Fibroblast of gingiva (primary cell): ENCODE data around the gene PTGES2.
"Not testable (repeated sequence)": the region's sequence is repeated elsewhere in the genome, so short reads cannot be mapped to it uniquely, and the experiment has no call there.

Experiments used
- DNase-seq: peaks from one replicate; pipeline ENCODE4 v3.0.0-alpha.2; 2011; ENCODE audit warnings: low read depth

Gene PTGES2

GRCh38 chr9:128118971-128119665, 8.4 kb downstream of the PTGES2 start:
- no peak for DNase-seq

DNA sequence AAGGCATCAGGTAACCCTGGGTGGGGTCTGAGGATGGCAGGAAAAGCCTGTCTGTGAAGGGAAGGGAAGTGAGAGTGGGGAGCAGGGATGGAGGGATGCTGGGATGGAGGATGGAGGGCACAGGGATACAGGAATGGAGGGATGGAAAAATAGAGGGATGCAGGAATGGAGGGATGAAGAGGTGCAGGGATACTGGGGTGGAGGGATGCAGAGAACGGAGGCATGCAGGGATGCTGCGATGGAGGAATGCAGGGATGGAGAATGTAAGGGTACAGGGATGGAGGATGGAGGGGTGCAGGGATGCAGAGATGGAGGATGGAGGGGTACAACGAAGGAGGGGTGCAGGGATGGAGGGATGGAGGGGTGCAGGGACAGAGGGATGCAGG, 9.1 kb downstream of the PTGES2 start:
- DNase-seq = no peak

DNA sequence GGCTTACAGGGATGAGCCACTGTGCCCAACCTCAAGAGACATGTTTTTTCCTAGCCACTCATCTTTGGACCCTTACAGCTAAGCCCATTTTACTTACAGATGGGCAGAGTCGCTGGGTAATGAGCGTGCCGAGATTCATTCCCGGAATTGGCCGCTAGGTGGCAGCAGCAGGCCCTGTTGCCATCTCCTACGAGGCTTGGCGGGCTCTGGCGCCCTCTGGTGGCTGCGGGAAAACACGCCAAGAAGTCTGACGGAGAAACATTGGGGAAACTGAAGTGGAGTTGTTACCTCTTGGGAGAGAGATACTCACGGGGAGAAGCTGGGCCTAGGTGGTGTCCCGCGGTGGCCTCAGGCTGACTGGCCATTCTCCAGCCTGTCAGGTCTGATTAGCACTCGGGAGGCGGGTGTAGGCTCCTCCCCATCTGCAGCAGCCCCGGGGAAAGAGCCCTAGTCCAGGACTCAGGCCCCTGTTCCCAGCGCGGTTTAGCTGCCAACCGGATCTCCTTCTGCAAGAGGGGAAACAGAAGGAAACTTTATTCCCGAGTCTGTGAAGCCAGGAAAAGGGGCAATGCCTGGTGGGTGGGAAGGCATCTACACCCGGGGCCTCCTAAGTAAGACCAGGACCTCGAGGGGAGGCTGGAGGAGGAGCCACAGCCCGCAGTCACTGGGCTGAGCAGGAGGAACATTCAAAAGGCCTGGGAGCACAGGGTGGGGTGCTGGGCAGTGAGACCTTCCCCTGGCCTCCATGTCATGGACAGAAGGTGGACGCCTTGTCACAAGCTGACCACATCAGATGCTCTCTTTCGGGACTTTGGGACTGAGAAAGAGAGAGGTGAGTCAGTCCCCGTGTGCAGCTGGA, 9.7 kb downstream of the PTGES2 start:
- peak; percentile 79 for DNase-seq

GRCh38 chr9:128116104-128117083, 11.1 kb downstream of the PTGES2 start:
- no peak for DNase-seq

GRCh38 chr9:128115187-128116103, 12.1 kb downstream of the PTGES2 start:
- DNase-seq = no peak

GRCh38 chr9:128114326-128115186, 13.0 kb downstream of the PTGES2 start:
- no peak for DNase-seq

DNA sequence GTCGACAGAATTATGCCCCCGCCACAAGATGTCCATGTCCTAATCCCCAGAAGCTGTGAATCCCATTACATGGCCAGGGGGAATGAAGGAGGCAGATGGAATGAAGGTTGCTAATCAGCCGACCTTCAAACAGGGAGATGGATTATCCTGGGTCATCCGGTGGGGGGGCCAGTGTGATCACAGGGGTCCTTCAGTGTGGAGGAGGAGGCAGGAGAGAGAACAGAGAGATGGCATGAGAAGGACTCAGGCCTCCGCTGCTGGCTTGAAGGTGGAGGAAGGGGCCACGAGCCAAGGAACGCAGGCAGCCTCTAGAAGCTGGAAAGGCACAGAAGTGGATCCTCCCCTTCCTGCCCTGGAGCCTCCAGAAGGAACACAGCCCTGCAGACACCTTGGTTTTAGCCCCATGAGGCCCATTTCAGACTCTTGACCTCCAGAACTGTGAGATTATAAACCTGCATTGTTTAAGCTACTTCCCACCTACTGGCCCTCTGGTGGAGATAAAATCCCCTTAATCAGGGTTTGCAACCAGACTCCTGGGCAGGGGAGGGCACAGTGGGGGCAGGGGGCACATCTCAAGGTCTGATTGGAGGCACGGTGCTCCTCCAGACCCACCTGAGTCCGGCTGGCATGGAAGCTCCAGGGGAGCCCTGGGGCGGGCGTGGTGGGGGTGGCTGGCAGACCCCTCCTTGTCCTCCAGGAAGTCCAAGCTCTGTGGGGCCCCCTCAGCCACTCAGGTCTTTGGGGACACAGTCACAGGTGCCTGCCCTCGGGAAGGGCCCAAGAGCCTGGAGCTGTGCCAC, 13.8 kb downstream of the PTGES2 start:
- no peak for DNase-seq

DNA sequence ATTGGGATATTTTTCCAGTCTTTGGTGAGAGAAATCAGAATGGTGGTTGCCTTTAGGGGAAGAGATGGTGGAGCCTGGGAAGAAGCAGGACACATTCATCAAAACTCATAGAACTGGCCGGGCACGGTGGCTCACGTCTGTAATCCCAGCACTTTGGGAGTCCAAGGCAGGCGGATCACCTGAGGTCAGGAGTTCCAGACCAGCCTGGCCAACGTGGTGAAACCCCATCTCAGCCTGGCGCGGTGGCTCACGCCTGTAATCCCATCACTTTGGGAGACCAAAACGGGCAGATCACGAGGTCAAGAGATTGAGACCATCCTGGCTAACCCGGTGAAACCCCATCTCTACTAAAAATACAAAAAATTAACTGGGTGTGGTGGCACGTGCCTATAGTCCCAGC, 15.8 kb downstream of the PTGES2 start:
- DNase-seq = not testable (repeated sequence)

DNA sequence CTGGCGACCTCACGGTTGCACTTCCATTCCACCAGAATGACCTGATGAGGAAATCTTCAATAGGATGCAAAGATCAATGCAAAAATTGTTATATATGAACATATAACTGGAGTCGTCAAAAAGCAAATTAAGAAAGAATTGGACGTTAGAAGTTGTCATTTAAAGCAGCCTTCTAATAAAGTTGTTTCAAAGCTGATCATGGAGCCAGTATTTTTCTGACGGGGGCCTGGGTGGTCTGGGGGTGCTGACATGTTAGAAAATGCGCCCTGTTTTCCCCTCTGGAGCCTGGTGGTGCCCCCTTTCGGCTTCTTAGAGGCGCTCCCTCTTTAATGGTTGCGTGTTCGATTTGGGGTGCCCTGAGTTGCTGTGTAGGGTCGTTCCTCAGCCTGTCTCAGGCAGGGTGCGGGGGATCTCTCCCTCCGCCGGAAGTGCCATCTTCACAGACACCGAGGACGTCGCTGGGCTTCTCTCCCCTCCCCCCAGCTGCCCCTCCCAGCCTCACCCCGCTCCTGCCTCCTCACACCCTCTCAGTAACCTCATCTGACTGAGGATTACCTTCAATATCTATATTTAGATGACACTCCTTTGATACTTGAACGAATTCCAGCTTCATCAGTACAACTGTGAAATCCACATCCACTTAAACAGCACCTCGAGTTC, 18.3 kb downstream of the PTGES2 start:
- no peak for DNase-seq

- DNase-seq = no peak
Measured at GRCh38 chr9:128108269-128109049, 19.1 kb downstream of the PTGES2 start.

GRCh38 chr9:128107468-128108268, 19.9 kb downstream of the PTGES2 start:
- no peak for DNase-seq

- no peak for DNase-seq
Measured at GRCh38 chr9:128106940-128107467, 20.5 kb downstream of the PTGES2 start.

- DNase-seq = no peak
Measured at GRCh38 chr9:128106181-128106939, 21.2 kb downstream of the PTGES2 start.

DNA sequence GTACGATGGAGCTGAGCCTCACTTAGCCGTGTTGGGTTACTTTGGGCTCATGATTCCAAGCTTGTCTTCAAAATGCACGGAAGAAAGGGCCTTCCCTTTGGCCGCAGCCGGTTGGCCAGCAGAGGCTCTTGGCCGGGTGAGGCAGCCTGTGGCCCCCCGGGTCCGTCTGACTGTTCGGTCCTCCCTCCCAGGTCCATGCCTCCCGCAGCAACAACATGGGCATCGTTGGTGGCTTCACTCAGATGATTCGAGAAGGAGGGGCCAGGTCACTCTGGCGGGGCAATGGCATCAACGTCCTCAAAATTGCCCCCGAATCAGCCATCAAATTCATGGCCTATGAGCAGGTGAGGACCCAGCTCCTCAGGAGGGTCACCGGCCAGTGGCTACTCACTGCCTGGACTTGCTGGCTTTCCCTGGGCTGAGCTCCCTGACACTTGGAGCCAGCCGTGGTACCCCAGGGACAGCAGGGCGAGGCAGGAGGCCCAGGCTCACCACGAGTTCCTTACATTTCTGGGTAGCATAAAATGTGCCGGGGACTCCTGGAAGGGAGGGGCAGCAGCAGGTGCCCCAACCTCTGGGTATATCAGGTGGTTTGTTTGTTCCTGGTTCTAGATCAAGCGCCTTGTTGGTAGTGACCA, 21.9 kb downstream of the PTGES2 start:
- DNase-seq = no peak

DNA sequence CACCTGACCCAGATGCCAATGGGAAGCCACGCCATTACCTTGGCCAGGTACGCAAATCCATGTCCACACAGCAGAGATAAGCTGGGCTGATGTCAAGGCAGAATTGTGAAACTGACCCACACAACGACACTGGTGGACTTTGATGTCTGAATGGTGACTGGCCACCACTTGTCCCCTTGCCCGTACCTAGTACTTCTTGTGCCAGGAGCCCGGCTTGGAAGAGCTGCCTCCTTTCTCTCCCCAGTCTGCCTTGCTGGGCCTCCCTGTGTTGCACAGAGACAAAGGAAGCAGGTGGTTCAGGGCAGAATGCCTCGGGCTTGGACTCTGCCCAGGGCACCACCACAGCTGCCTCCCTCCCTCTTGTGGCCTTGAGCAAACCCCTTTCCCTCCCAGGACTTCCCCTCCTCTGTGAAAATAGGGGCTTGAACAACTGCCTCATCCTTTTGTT, 23.3 kb downstream of the PTGES2 start:
- no peak for DNase-seq

DNA sequence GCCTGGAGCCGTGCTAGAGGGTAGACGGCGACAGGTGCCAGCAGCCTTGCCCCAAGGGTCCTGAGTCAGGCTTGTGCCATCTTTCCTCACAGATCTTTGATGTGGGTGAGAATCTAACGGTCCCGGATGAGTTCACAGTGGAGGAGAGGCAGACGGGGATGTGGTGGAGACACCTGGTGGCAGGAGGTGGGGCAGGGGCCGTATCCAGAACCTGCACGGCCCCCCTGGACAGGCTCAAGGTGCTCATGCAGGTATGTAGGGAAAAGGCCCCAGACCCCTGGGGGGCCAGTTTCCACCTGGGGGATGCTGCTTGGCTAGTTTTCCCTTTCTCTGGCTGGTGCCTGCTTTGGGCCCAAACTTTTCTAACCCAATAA, 24.0 kb downstream of the PTGES2 start:
- DNase-seq = no peak
